ENCODE results near the gene SEPTIN10. TPM values are rescaled to one million over a fixed set of nuclear protein-coding genes. Genes with fewer than 3 reads are reported as not detected.

SEPTIN10 gene
- total and polyA plus RNA-seq, 9 of the 15 experiments (the other 6 are each of a cell fraction or from before 2014, with no cell fraction given) = 0.40 TPM; not detected in 8

DNA sequence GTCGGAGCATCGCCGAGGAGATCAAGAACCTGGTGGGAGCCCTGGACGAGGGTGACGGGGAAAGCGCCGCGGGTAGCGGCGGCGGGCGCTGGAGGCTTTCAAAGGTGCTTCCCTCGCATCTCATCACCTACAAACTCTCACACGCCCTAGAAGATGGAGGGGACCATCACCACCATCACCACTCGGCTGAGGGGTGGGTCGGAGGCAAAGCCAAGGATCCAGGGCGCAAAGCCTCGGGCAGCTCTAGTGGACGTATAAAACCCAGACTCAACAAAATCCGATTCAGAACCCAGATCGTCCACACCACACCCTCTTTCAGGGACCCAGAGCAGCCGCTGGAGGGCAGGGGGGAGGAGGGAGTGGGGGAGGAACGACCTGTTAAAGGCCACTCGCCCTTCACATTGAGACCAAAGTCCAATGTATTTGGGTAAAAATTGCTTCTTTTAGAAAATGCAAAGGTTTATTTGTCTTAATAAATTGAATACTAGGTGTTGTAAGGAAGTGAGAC lies 1.9 kb upstream of the SEPTIN10 start (continued):
- TF ChIP-seq, protein P1, sequence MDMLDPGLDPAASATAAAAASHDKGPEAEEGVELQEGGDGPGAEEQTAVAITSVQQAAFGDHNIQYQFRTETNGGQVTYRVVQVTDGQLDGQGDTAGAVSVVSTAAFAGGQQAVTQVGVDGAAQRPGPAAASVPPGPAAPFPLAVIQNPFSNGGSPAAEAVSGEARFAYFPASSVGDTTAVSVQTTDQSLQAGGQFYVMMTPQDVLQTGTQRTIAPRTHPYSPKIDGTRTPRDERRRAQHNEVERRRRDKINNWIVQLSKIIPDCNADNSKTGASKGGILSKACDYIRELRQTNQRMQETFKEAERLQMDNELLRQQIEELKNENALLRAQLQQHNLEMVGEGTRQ (CRISPR knock-in tag; IDR thresholded peaks at IDR 0.05) = no peak
- TF ChIP-seq, protein P2, sequence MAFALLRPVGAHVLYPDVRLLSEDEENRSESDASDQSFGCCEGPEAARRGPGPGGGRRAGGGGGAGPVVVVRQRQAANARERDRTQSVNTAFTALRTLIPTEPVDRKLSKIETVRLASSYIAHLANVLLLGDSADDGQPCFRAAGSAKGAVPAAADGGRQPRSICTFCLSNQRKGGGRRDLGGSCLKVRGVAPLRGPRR (CRISPR knock-in tag; IDR thresholded peaks at IDR 0.05) = no peak
- no peak for TF ChIP-seq NELFE (IDR thresholded peaks at IDR 0.05; ENCODE audit: insufficient read depth, insufficient read length)
- no peak for TF ChIP-seq ZNF184 (CRISPR knock-in tag; IDR thresholded peaks at IDR 0.05)
- no peak for TF ChIP-seq GATA2 (CRISPR knock-in tag; IDR thresholded peaks at IDR 0.05)
- no peak for TF ChIP-seq MAZ (CRISPR knock-in tag; conservative IDR thresholded peaks at IDR 0.05 in 1 of 2, IDR thresholded peaks at IDR 0.05 in 1 of 2)
- TF ChIP-seq HMBOX1 (IDR thresholded peaks at IDR 0.05) = no peak
- no peak for TF ChIP-seq ZNF609 (CRISPR knock-in tag; IDR thresholded peaks at IDR 0.05; ENCODE audit: borderline replicate concordance)
- no peak for TF ChIP-seq ZNF354B (CRISPR knock-in tag; IDR thresholded peaks at IDR 0.05)

All from K562 (cell line).